OCI-LY1 (cell line): ENCODE results near the gene ACOT11.

ENCODE experiments used
- CTCF ChIP-seq: fragments of 200-600 bp; sonication (generic), shearing (Covaris generic); IDR thresholded peaks from 2 replicates; pipeline ENCODE4 v1.5.1; 2017; ENCODE audit warnings: mild to moderate bottlenecking, antibody characterized with exemption, low read length, moderate library complexity, mixed read lengths
- EZH2 ChIP-seq: fragments of 200-600 bp; sonication (generic), shearing (Covaris generic); IDR thresholded peaks from 2 replicates; pipeline ENCODE4 v1.8.0; 2017; ENCODE audit warnings: borderline replicate concordance, mixed run types, mild to moderate bottlenecking, antibody characterized with exemption, low read length, moderate library complexity, mixed read lengths

GRCh38 chr1:54610048-54610447 is 62.0 kb downstream of the ACOT11 start:
- TF ChIP-seq CTCF (no peak), EZH2 (no peak)
